GM23338 (cell line): ENCODE data around the gene UBALD1. TPM values are rescaled to one million over a fixed set of nuclear protein-coding genes. Genes with fewer than 3 reads are reported as not detected.

Source experiments
- ATAC-seq: fragments of 200-7000 bp; cut with Tn5 transposase; 3 replicates; pipeline ENCODE4 v1.9.1; 2020
- DNase-seq: peaks from one replicate; pipeline ENCODE4 v3.0.0-alpha.2; 2015; ENCODE audit warnings: low spot score
- H2AFZ ChIP-seq: fragments of 200-600 bp; sonication (generic); 2 replicates; pipeline ENCODE4 v1.8.0; 2016; ENCODE audit warnings: antibody characterized with exemption, mild to moderate bottlenecking, moderate library complexity
- H3F3A ChIP-seq: fragments of 200-600 bp; sonication (generic); replicated peaks from 2 replicates; pipeline ENCODE4 v1.8.0; 2017; ENCODE audit warnings: antibody characterized with exemption, mixed run types, low read depth
- H3K27ac ChIP-seq: fragments of 200-600 bp; sonication (generic); 2 replicates; pipeline ENCODE4 v1.6.1; 2016; ENCODE audit warnings: low read depth
- H3K27me3 ChIP-seq: fragments of 200-600 bp; sonication (generic); 2 replicates; pipeline ENCODE4 v1.8.0; 2016; ENCODE audit warnings: mild to moderate bottlenecking, mixed run types, moderate library complexity; ENCODE audit not compliant: insufficient read depth
- H3K36me3 ChIP-seq: fragments of 200-600 bp; sonication (generic); 2 replicates; pipeline ENCODE4 v1.8.0; 2016; ENCODE audit warnings: mild to moderate bottlenecking; ENCODE audit not compliant: insufficient read depth
- H3K4me1 ChIP-seq: fragments of 200-600 bp; sonication (generic); 2 replicates; pipeline ENCODE4 v1.8.0; 2016; ENCODE audit warnings: mild to moderate bottlenecking, moderate library complexity; ENCODE audit not compliant: insufficient read depth
- H3K4me2 ChIP-seq: fragments of 200-600 bp; sonication (generic); 2 replicates; pipeline ENCODE4 v1.7.1; 2017; ENCODE audit warnings: mixed run types
- H3K4me3 ChIP-seq: fragments of 200-600 bp; sonication (generic); 2 replicates; pipeline ENCODE4 v1.6.1; 2016; ENCODE audit warnings: mixed run types
- H3K79me2 ChIP-seq: fragments of 200-600 bp; sonication (generic); replicated peaks from 2 replicates; pipeline ENCODE4 v1.8.0; 2017; ENCODE audit warnings: mild to moderate bottlenecking; ENCODE audit not compliant: insufficient read depth
- H3K9me2 ChIP-seq: fragments of 200-600 bp; sonication (generic); 2 replicates; pipeline ENCODE4 v1.8.0; 2017; ENCODE audit not compliant: insufficient read depth
- H4K20me1 ChIP-seq: fragments of 200-600 bp; sonication (generic); replicated peaks from 2 replicates; pipeline ENCODE4 v1.8.0; 2017; ENCODE audit warnings: mild to moderate bottlenecking; ENCODE audit not compliant: insufficient read depth
- H3K27ac Mint-ChIP-seq: 2 replicates; pipeline ENCODE4 v1.8.0; 2020; ENCODE audit warnings: inconsistent platforms, mild to moderate bottlenecking, moderate library complexity, mixed read lengths
- H3K27me3 Mint-ChIP-seq: 3 replicates; pipeline ENCODE4 v1.8.0; 2022; ENCODE audit warnings: low read depth, mild to moderate bottlenecking, moderate library complexity, mixed read lengths, inconsistent platforms; ENCODE audit not compliant: insufficient read depth, poor library complexity
- H3K36me3 Mint-ChIP-seq: 3 replicates; pipeline ENCODE4 v1.8.0; 2021; ENCODE audit warnings: low read depth, mild to moderate bottlenecking, inconsistent platforms, moderate library complexity, mixed read lengths
- H3K4me1 Mint-ChIP-seq: 3 replicates; pipeline ENCODE4 v1.8.0; 2020; ENCODE audit warnings: mild to moderate bottlenecking, inconsistent platforms, mixed read lengths
- H3K4me3 Mint-ChIP-seq: 3 replicates; pipeline ENCODE4 v1.8.0; 2021; ENCODE audit warnings: moderate library complexity, mild to moderate bottlenecking, inconsistent platforms, mixed read lengths
- H3K9me3 Mint-ChIP-seq: 3 replicates; pipeline ENCODE4 v1.8.0; 2020; ENCODE audit warnings: moderate library complexity, mild to moderate bottlenecking, inconsistent platforms, mixed read lengths
- CREB1 ChIP-seq: fragments of 250-450 bp; sonication (Bioruptor Pico); IDR thresholded peaks from 2 replicates; pipeline ENCODE4 v1.5.0; 2020; ENCODE audit warnings: low read depth, mild to moderate bottlenecking, moderate library complexity
- ETS1 ChIP-seq: IDR thresholded peaks from 2 replicates; pipeline ENCODE4 v1.6.1; 2016; ENCODE audit warnings: antibody characterized with exemption
- EZH2 ChIP-seq: fragments of 200-600 bp; sonication (generic); IDR thresholded peaks from one replicate; pipeline ENCODE4 v1.8.0; 2017; ENCODE audit warnings: antibody characterized with exemption, mild to moderate bottlenecking, low read depth; ENCODE audit not compliant: unreplicated experiment
- EZH2phosphoT487 ChIP-seq: fragments of 200-600 bp; sonication (generic); IDR thresholded peaks from one replicate; pipeline ENCODE4 v1.8.1; 2018; ENCODE audit warnings: antibody characterized with exemption; ENCODE audit not compliant: unreplicated experiment
- ZNF114 ChIP-seq: fragments of 250-450 bp; sonication (Bioruptor Pico); IDR thresholded peaks from 2 replicates; pipeline ENCODE4 v1.5.0; 2020; ENCODE audit warnings: mild to moderate bottlenecking, moderate library complexity
- ZNF331 ChIP-seq: fragments of 250-450 bp; sonication (Bioruptor Pico); IDR thresholded peaks from 2 replicates; pipeline ENCODE4 v1.5.0; 2020; ENCODE audit warnings: low read depth, mild to moderate bottlenecking, moderate library complexity
- polyA plus RNA-seq: library from polyadenylated mRNA; unstranded; fragments of >200 nt; fragmentation: Nextera tagmentation; extraction: Ambion mirVana; gene quantifications from 2 replicates; pipeline ENCODE4 v1.2.1, GENCODE V29; 2016
- total RNA-seq: library from RNA; depleted of rRNA; stranded (reverse); fragments of >200 nt; shearing (Covaris generic); gene quantifications from 2 replicates; pipeline ENCODE4 v1.2.3, GENCODE V29; 2014
- TF ChIP-seq, protein P1 (sequence below): IDR thresholded peaks from one replicate; pipeline ENCODE4 v1.6.1; 2018; ENCODE audit warnings: antibody characterized with exemption; ENCODE audit not compliant: unreplicated experiment

The UBALD1 gene
- total and polyA plus RNA-seq, 2 experiments from 2014 or later = 20.7 to 32.8 TPM

DNA sequence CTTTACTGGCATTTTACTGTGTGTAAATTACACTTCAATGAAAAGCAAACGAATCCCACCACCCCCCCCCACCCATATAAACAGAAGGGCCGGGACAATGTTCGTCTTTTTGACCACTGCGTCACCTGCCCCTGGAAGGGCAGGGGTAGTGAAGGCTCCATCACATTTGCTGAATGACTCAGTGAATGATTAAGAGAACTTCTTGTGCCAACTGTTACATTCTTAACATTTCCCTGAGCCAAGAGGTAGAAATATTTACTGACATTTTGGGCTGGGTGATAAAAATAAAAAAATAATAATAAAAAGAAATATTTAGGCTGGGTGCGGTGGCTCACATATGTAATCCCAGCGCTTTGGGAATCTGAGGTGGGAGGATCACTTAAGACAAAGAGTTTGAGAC lies 34.4 kb downstream of the UBALD1 start:
- no peak overlapping the region for H3K27ac Mint-ChIP-seq
- TF ChIP-seq, protein P1, sequence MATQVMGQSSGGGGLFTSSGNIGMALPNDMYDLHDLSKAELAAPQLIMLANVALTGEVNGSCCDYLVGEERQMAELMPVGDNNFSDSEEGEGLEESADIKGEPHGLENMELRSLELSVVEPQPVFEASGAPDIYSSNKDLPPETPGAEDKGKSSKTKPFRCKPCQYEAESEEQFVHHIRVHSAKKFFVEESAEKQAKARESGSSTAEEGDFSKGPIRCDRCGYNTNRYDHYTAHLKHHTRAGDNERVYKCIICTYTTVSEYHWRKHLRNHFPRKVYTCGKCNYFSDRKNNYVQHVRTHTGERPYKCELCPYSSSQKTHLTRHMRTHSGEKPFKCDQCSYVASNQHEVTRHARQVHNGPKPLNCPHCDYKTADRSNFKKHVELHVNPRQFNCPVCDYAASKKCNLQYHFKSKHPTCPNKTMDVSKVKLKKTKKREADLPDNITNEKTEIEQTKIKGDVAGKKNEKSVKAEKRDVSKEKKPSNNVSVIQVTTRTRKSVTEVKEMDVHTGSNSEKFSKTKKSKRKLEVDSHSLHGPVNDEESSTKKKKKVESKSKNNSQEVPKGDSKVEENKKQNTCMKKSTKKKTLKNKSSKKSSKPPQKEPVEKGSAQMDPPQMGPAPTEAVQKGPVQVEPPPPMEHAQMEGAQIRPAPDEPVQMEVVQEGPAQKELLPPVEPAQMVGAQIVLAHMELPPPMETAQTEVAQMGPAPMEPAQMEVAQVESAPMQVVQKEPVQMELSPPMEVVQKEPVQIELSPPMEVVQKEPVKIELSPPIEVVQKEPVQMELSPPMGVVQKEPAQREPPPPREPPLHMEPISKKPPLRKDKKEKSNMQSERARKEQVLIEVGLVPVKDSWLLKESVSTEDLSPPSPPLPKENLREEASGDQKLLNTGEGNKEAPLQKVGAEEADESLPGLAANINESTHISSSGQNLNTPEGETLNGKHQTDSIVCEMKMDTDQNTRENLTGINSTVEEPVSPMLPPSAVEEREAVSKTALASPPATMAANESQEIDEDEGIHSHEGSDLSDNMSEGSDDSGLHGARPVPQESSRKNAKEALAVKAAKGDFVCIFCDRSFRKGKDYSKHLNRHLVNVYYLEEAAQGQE = no peak
- no peak for TF ChIP-seq EZH2phosphoT487
- H4K20me1 ChIP-seq = no peaks in the 10 kb centered on the region
- H3K27ac ChIP-seq = no peak overlapping the region
- no peaks in the 10 kb centered on the region for H3F3A ChIP-seq
- no peaks in the 10 kb centered on the region; the same call in 2 of the 3 replicates for H3K36me3 Mint-ChIP-seq
- no peaks in the 10 kb centered on the region; the same call in 2 of the 3 replicates for H3K4me1 Mint-ChIP-seq
- no peak overlapping the region for H3K4me2 ChIP-seq
- no peaks in the 10 kb centered on the region for H3K9me2 ChIP-seq
- no peaks in the 10 kb centered on the region for H3K27me3 ChIP-seq
- H3K4me3 Mint-ChIP-seq = no peak overlapping the region
- H2AFZ ChIP-seq = no peak overlapping the region
- peaks cover 6% of the 10 kb centered on the region for H3K27me3 Mint-ChIP-seq
- DNase-seq (no peak), ATAC-seq (no peak)
- H3K4me3 ChIP-seq = no peak overlapping the region
- H3K9me3 Mint-ChIP-seq = no peaks in the 10 kb centered on the region
- H3K79me2 ChIP-seq = no peaks in the 10 kb centered on the region
- no peaks in the 10 kb centered on the region for H3K36me3 ChIP-seq
- H3K4me1 ChIP-seq = no peaks in the 10 kb centered on the region

DNA sequence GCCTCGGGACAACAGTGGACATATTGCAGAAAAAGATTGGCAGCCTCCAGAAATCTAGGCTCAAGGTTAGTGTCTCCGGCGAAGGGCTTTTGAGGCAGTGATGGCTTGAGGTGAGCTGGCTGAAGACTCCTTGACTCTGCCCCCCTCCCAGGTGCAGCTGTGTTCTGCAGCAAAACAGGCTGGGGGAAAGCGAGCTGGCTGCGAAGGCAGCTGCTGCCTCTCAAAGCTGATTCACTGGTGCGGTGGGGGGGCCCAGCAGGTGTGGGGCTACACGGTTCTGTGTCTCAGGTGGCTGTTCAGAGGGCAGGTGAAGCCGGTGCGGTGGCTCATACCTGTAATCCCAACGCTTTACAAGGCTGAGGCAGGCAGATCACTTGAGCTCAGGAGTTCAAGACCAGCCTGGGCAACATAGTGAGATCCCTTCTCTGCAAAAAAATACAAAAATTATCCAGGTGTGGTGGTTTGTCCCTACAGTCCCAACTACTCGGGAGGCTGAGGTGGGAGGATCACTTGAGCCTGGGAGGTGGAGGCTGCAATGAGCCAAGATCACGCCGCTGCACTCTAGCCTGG lies 35.6 kb downstream of the UBALD1 start:
- Histone ChIP-seq H3K79me2 (no peaks in the 10 kb centered on the region), H3K27me3 (no peaks in the 10 kb centered on the region), H3K36me3 (no peaks in the 10 kb centered on the region), H3K4me2 (no peak overlapping the region), H3F3A (no peaks in the 10 kb centered on the region), H2AFZ (no peak overlapping the region), H4K20me1 (no peaks in the 10 kb centered on the region), H3K27ac (no peak overlapping the region), H3K4me3 (no peak overlapping the region), H3K4me1 (no peaks in the 10 kb centered on the region; the same call in 1 of the 2 replicates), H3K9me2 (no peaks in the 10 kb centered on the region)
- H3K27me3 Mint-ChIP-seq = peaks cover 6% of the 10 kb centered on the region
- H3K9me3 Mint-ChIP-seq = no peaks in the 10 kb centered on the region
- H3K27ac Mint-ChIP-seq = no peak overlapping the region
- DNase-seq (no peak), ATAC-seq (no peak)
- no peaks in the 10 kb centered on the region; the same call in 2 of the 3 replicates for H3K36me3 Mint-ChIP-seq
- no peaks in the 10 kb centered on the region; the same call in 2 of the 3 replicates for H3K4me1 Mint-ChIP-seq
- no peak overlapping the region for H3K4me3 Mint-ChIP-seq
- TF ChIP-seq EZH2phosphoT487 (no peak), EZH2 (no peak), ZNF114 (no peak), ETS1 (no peak), CREB1 (CRISPR knock-in tag) (no peak), ZNF331 (no peak)
- TF ChIP-seq, protein P1 = no peak
